ENCODE data around the gene MYLK. TPM values are rescaled to one million over a fixed set of nuclear protein-coding genes. Genes with fewer than 3 reads are reported as not detected.

MYLK gene
- polyA plus RNA-seq, 1 donor = 296 TPM

GRCh38 chr3:123684636-123685035, 199.5 kb downstream of the MYLK start:
- WGBS (ENCODE audit: insufficient coverage, low lambda C conversion rate) = no CpG with 5 or more reads among the region's 7 CpGs
- peaks cover 14% of the 10 kb centered on the region for H3K4me1 ChIP-seq (ENCODE audit: control insufficient read depth, insufficient read depth, low read length)

GRCh38 chr3:123684209-123684608, 199.9 kb downstream of the MYLK start:
- DNase-seq = peak in 1 of 2 donors; percentile 68
- Histone ChIP-seq H3K4me3 (ENCODE audit: low read length) (no peak overlapping the region), H3K27ac (ENCODE audit: low read length) (no peak overlapping the region), H3K9me3 (ENCODE audit: control insufficient read depth, low read depth, low read length) (no peaks in the 10 kb centered on the region), H3K4me1 (ENCODE audit: control insufficient read depth, insufficient read depth, low read length) (peaks cover 14% of the 10 kb centered on the region), H3K27me3 (ENCODE audit: control insufficient read depth, insufficient read depth, low read length) (no peaks in the 10 kb centered on the region), H3K36me3 (ENCODE audit: control insufficient read depth, insufficient read depth, low read length) (peaks cover 11% of the 10 kb centered on the region)
- WGBS (ENCODE audit: insufficient coverage, low lambda C conversion rate) = no CpG with 5 or more reads among the region's 4 CpGs

More at GRCh38 chr3:123684636-123685035, 199.5 kb downstream of the MYLK start:
- Histone ChIP-seq H3K27me3 (ENCODE audit: control insufficient read depth, insufficient read depth, low read length) (no peaks in the 10 kb centered on the region), H3K9me3 (ENCODE audit: control insufficient read depth, low read depth, low read length) (no peaks in the 10 kb centered on the region), H3K27ac (ENCODE audit: low read length) (no peak overlapping the region), H3K4me3 (ENCODE audit: low read length) (no peak overlapping the region), H3K36me3 (ENCODE audit: control insufficient read depth, insufficient read depth, low read length) (peaks cover 11% of the 10 kb centered on the region)
- no peak for DNase-seq

- Histone ChIP-seq H3K4me1 (ENCODE audit: control insufficient read depth, insufficient read depth, low read length) (peaks cover 14% of the 10 kb centered on the region), H3K27ac (ENCODE audit: low read length) (no peak overlapping the region), H3K36me3 (ENCODE audit: control insufficient read depth, insufficient read depth, low read length) (peaks cover 11% of the 10 kb centered on the region), H3K9me3 (ENCODE audit: control insufficient read depth, low read depth, low read length) (no peaks in the 10 kb centered on the region), H3K27me3 (ENCODE audit: control insufficient read depth, insufficient read depth, low read length) (no peaks in the 10 kb centered on the region), H3K4me3 (ENCODE audit: low read length) (no peak overlapping the region)
- DNase-seq = no peak
- WGBS (ENCODE audit: insufficient coverage, low lambda C conversion rate) = no CpG with 5 or more reads among the region's 10 CpGs
These were observed 200.5 kb downstream of the MYLK start for GRCh38 chr3:123683505-123684154.

GRCh38 chr3:123682781-123683504, 201.2 kb downstream of the MYLK start:
- WGBS (ENCODE audit: insufficient coverage, low lambda C conversion rate) = no CpG with 5 or more reads among the region's 10 CpGs
- Histone ChIP-seq H3K9me3 (ENCODE audit: control insufficient read depth, low read depth, low read length) (no peaks in the 10 kb centered on the region), H3K27me3 (ENCODE audit: control insufficient read depth, insufficient read depth, low read length) (no peaks in the 10 kb centered on the region), H3K4me1 (ENCODE audit: control insufficient read depth, insufficient read depth, low read length) (peaks cover 14% of the 10 kb centered on the region), H3K27ac (ENCODE audit: low read length) (no peak overlapping the region), H3K36me3 (ENCODE audit: control insufficient read depth, insufficient read depth, low read length) (peaks cover 11% of the 10 kb centered on the region), H3K4me3 (ENCODE audit: low read length) (no peak overlapping the region)
- DNase-seq = no peak

- DNase-seq = no peak
- no peaks in the 10 kb centered on the region for H3K9me3 ChIP-seq (ENCODE audit: control insufficient read depth, low read depth, low read length)
- H3K27ac ChIP-seq (ENCODE audit: low read length) = no peak overlapping the region
- H3K36me3 ChIP-seq (ENCODE audit: control insufficient read depth, insufficient read depth, low read length) = peaks cover 11% of the 10 kb centered on the region
- no peak overlapping the region for H3K4me3 ChIP-seq (ENCODE audit: low read length)
- H3K27me3 ChIP-seq (ENCODE audit: control insufficient read depth, insufficient read depth, low read length) = no peaks in the 10 kb centered on the region
- WGBS (ENCODE audit: insufficient coverage, low lambda C conversion rate) = 100% methylated on average over 1 of the region's 6 CpGs
- H3K4me1 ChIP-seq (ENCODE audit: control insufficient read depth, insufficient read depth, low read length) = peaks cover 13% of the 10 kb centered on the region
These were observed 201.8 kb downstream of the MYLK start for GRCh38 chr3:123682302-123682701.

GRCh38 chr3:123679712-123680386, 204.3 kb downstream of the MYLK start:
- Histone ChIP-seq H3K27ac (ENCODE audit: low read length) (no peak overlapping the region), H3K36me3 (ENCODE audit: control insufficient read depth, insufficient read depth, low read length) (peaks cover 10% of the 10 kb centered on the region), H3K27me3 (ENCODE audit: control insufficient read depth, insufficient read depth, low read length) (no peaks in the 10 kb centered on the region), H3K4me3 (ENCODE audit: low read length) (no peak overlapping the region), H3K9me3 (ENCODE audit: control insufficient read depth, low read depth, low read length) (no peaks in the 10 kb centered on the region), H3K4me1 (ENCODE audit: control insufficient read depth, insufficient read depth, low read length) (no peaks in the 10 kb centered on the region)
- WGBS (ENCODE audit: insufficient coverage, low lambda C conversion rate) = no CpG with 5 or more reads among the region's 8 CpGs
- DNase-seq = no peak

- WGBS (ENCODE audit: insufficient coverage, low lambda C conversion rate) = 63% methylated on average over 2 of the region's 8 CpGs
These were observed 206.0 kb downstream of the MYLK start for GRCh38 chr3:123678108-123678511.

GRCh38 chr3:123672429-123673146, 211.5 kb downstream of the MYLK start:
- Histone ChIP-seq H3K27ac (ENCODE audit: low read length) (no peak overlapping the region), H3K4me1 (ENCODE audit: control insufficient read depth, insufficient read depth, low read length) (no peaks in the 10 kb centered on the region), H3K36me3 (ENCODE audit: control insufficient read depth, insufficient read depth, low read length) (no peaks in the 10 kb centered on the region), H3K9me3 (ENCODE audit: control insufficient read depth, low read depth, low read length) (no peaks in the 10 kb centered on the region), H3K4me3 (ENCODE audit: low read length) (no peak overlapping the region), H3K27me3 (ENCODE audit: control insufficient read depth, insufficient read depth, low read length) (no peaks in the 10 kb centered on the region)
- WGBS (ENCODE audit: insufficient coverage, low lambda C conversion rate) = no CpG with 5 or more reads among the region's 3 CpGs
- DNase-seq = no peak

More at GRCh38 chr3:123678108-123678511, 206.0 kb downstream of the MYLK start:
- Histone ChIP-seq H3K27ac (ENCODE audit: low read length) (no peak overlapping the region), H3K9me3 (ENCODE audit: control insufficient read depth, low read depth, low read length) (no peaks in the 10 kb centered on the region), H3K4me1 (ENCODE audit: control insufficient read depth, insufficient read depth, low read length) (no peaks in the 10 kb centered on the region), H3K4me3 (ENCODE audit: low read length) (no peak overlapping the region), H3K36me3 (ENCODE audit: control insufficient read depth, insufficient read depth, low read length) (peaks cover 8% of the 10 kb centered on the region), H3K27me3 (ENCODE audit: control insufficient read depth, insufficient read depth, low read length) (no peaks in the 10 kb centered on the region)
- DNase-seq = no peak

- Histone ChIP-seq H3K27me3 (ENCODE audit: control insufficient read depth, insufficient read depth, low read length) (no peaks in the 10 kb centered on the region), H3K4me1 (ENCODE audit: control insufficient read depth, insufficient read depth, low read length) (no peaks in the 10 kb centered on the region), H3K9me3 (ENCODE audit: control insufficient read depth, low read depth, low read length) (no peaks in the 10 kb centered on the region), H3K4me3 (ENCODE audit: low read length) (no peak overlapping the region), H3K27ac (ENCODE audit: low read length) (no peak overlapping the region), H3K36me3 (ENCODE audit: control insufficient read depth, insufficient read depth, low read length) (peaks cover 12% of the 10 kb centered on the region)
- no peak for DNase-seq
- no CpG with 5 or more reads among the region's 3 CpGs for WGBS (ENCODE audit: insufficient coverage, low lambda C conversion rate)
These were observed 213.4 kb downstream of the MYLK start for GRCh38 chr3:123670743-123671142.

- H3K4me3 ChIP-seq (ENCODE audit: low read length) = no peak overlapping the region
- no peaks in the 10 kb centered on the region for H3K27me3 ChIP-seq (ENCODE audit: control insufficient read depth, insufficient read depth, low read length)
- peaks cover 17% of the 10 kb centered on the region for H3K36me3 ChIP-seq (ENCODE audit: control insufficient read depth, insufficient read depth, low read length)
- DNase-seq = no peak
- no peak overlapping the region for H3K27ac ChIP-seq (ENCODE audit: low read length)
- no peaks in the 10 kb centered on the region for H3K9me3 ChIP-seq (ENCODE audit: control insufficient read depth, low read depth, low read length)
- WGBS (ENCODE audit: insufficient coverage, low lambda C conversion rate) = no CpG with 5 or more reads among the region's 8 CpGs
- no peaks in the 10 kb centered on the region for H3K4me1 ChIP-seq (ENCODE audit: control insufficient read depth, insufficient read depth, low read length)
These were observed 215.2 kb downstream of the MYLK start for GRCh38 chr3:123668906-123669305.
